ENCODE measurements around the gene VWA1. TPM values are rescaled to one million over a fixed set of nuclear protein-coding genes. Genes with fewer than 3 reads are reported as not detected.

The VWA1 gene
- total and polyA plus RNA-seq, 4 donors, result 18.3 to 81.3 (median 32.2) TPM

GRCh38 chr1:1393014-1393413, 42.5 kb upstream of the VWA1 start (continued):
- TF ChIP-seq YY1 (IDR thresholded peaks at IDR 0.05), result no peak
- no peak for TF ChIP-seq HNF4G (IDR thresholded peaks at IDR 0.05)

GRCh38 chr1:1393428-1393827, 42.1 kb upstream of the VWA1 start:
- TF ChIP-seq RXRA (IDR thresholded peaks at IDR 0.05), result no peak
- no peak for TF ChIP-seq NR2F2 (IDR thresholded peaks at IDR 0.05)
- no peak for TF ChIP-seq GABPA (IDR thresholded peaks at IDR 0.05 in 1 of 2, conservative IDR thresholded peaks at IDR 0.05 in 1 of 2)
- no peak for TF ChIP-seq SP1 (IDR thresholded peaks at IDR 0.05)
- no peak for TF ChIP-seq TAF1 (conservative IDR thresholded peaks at IDR 0.05)
- TF ChIP-seq, protein P1, sequence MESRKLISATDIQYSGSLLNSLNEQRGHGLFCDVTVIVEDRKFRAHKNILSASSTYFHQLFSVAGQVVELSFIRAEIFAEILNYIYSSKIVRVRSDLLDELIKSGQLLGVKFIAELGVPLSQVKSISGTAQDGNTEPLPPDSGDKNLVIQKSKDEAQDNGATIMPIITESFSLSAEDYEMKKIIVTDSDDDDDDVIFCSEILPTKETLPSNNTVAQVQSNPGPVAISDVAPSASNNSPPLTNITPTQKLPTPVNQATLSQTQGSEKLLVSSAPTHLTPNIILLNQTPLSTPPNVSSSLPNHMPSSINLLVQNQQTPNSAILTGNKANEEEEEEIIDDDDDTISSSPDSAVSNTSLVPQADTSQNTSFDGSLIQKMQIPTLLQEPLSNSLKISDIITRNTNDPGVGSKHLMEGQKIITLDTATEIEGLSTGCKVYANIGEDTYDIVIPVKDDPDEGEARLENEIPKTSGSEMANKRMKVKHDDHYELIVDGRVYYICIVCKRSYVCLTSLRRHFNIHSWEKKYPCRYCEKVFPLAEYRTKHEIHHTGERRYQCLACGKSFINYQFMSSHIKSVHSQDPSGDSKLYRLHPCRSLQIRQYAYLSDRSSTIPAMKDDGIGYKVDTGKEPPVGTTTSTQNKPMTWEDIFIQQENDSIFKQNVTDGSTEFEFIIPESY (IDR thresholded peaks at IDR 0.05), result no peak
- TF ChIP-seq HNF4G (IDR thresholded peaks at IDR 0.05), result no peak
- no peak for TF ChIP-seq CTCF (IDR thresholded peaks at IDR 0.05; ENCODE audit: low read depth, low read length, missing input control)
- TF ChIP-seq FOXA1 (IDR thresholded peaks at IDR 0.05), result no peak
- no peak for TF ChIP-seq JUND (IDR thresholded peaks at IDR 0.05)
- TF ChIP-seq FOXA2 (IDR thresholded peaks at IDR 0.05), result no peak
- no peak for TF ChIP-seq RAD21 (IDR thresholded peaks at IDR 0.05)
- TF ChIP-seq MAX (IDR thresholded peaks at IDR 0.05), result no peak
- no peak for TF ChIP-seq EGR1 (IDR thresholded peaks at IDR 0.05; ENCODE audit: low read depth in 2 of 2)
- no peak for DNase-seq (ENCODE audit: low spot score)
- no peak overlapping the region for H3K4me3 ChIP-seq (ENCODE audit: low read depth in 1 of 3, low read length in 3 of 3)
- peaks cover 32 to 79% (median 63%) of the 10 kb centered on the region in 4 donors for H3K36me3 ChIP-seq (ENCODE audit: control insufficient read depth in 4 of 4, insufficient read depth in 3 of 4, low read depth in 1 of 4, low read length in 3 of 4)
- H3K27ac ChIP-seq (ENCODE audit: low read depth in 1 of 2, low read length in 2 of 2), result no peak overlapping the region
- WGBS, result 94% methylated on average over 11 of the region's 11 CpGs
- no peak overlapping the region for H3K9ac ChIP-seq (ENCODE audit: low read depth in 1 of 2, low read length in 2 of 2)
- H3K27me3 ChIP-seq (ENCODE audit: control insufficient read depth in 4 of 4, insufficient read depth in 4 of 4, low read length in 3 of 4), result no peaks in the 10 kb centered on the region
- H3K9me3 ChIP-seq (ENCODE audit: control insufficient read depth in 4 of 4, low read length in 3 of 4), result no peaks in the 10 kb centered on the region
- peaks cover 2 to 16% (median 13%) of the 10 kb centered on the region in 4 donors for H3K4me1 ChIP-seq (ENCODE audit: control insufficient read depth in 4 of 4, insufficient read depth in 4 of 4, low read length in 3 of 4)

GRCh38 chr1:1394116-1394515, 41.4 kb upstream of the VWA1 start:
- peaks cover 32 to 73% (median 62%) of the 10 kb centered on the region in 4 donors for H3K36me3 ChIP-seq (ENCODE audit: control insufficient read depth in 4 of 4, insufficient read depth in 3 of 4, low read depth in 1 of 4, low read length in 3 of 4)
- no peak for DNase-seq (ENCODE audit: low spot score)
- H3K4me1 ChIP-seq (ENCODE audit: control insufficient read depth in 4 of 4, insufficient read depth in 4 of 4, low read length in 3 of 4), result peaks cover 2 to 16% (median 15%) of the 10 kb centered on the region in 4 donors
- H3K27me3 ChIP-seq (ENCODE audit: control insufficient read depth in 4 of 4, insufficient read depth in 4 of 4, low read length in 3 of 4), result no peaks in the 10 kb centered on the region
- WGBS, result 97% methylated on average over 7 of the region's 7 CpGs
- H3K9ac ChIP-seq (ENCODE audit: low read depth in 1 of 2, low read length in 2 of 2), result no peak overlapping the region
- H3K27ac ChIP-seq (ENCODE audit: low read depth in 1 of 2, low read length in 2 of 2), result no peak overlapping the region
- H3K4me3 ChIP-seq (ENCODE audit: low read depth in 1 of 3, low read length in 3 of 3), result no peak overlapping the region
- no peaks in the 10 kb centered on the region for H3K9me3 ChIP-seq (ENCODE audit: control insufficient read depth in 4 of 4, low read length in 3 of 4)
- no peak for TF ChIP-seq FOXA1 (IDR thresholded peaks at IDR 0.05)
- TF ChIP-seq, protein P1 (IDR thresholded peaks at IDR 0.05), result no peak
- TF ChIP-seq MAX (IDR thresholded peaks at IDR 0.05), result no peak
- no peak for TF ChIP-seq ATF3 (IDR thresholded peaks at IDR 0.05)
- TF ChIP-seq FOXA2 (IDR thresholded peaks at IDR 0.05), result no peak
- TF ChIP-seq, protein P2, sequence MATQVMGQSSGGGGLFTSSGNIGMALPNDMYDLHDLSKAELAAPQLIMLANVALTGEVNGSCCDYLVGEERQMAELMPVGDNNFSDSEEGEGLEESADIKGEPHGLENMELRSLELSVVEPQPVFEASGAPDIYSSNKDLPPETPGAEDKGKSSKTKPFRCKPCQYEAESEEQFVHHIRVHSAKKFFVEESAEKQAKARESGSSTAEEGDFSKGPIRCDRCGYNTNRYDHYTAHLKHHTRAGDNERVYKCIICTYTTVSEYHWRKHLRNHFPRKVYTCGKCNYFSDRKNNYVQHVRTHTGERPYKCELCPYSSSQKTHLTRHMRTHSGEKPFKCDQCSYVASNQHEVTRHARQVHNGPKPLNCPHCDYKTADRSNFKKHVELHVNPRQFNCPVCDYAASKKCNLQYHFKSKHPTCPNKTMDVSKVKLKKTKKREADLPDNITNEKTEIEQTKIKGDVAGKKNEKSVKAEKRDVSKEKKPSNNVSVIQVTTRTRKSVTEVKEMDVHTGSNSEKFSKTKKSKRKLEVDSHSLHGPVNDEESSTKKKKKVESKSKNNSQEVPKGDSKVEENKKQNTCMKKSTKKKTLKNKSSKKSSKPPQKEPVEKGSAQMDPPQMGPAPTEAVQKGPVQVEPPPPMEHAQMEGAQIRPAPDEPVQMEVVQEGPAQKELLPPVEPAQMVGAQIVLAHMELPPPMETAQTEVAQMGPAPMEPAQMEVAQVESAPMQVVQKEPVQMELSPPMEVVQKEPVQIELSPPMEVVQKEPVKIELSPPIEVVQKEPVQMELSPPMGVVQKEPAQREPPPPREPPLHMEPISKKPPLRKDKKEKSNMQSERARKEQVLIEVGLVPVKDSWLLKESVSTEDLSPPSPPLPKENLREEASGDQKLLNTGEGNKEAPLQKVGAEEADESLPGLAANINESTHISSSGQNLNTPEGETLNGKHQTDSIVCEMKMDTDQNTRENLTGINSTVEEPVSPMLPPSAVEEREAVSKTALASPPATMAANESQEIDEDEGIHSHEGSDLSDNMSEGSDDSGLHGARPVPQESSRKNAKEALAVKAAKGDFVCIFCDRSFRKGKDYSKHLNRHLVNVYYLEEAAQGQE (IDR thresholded peaks at IDR 0.05), result no peak
- no peak for TF ChIP-seq HNF4A (conservative IDR thresholded peaks at IDR 0.05)
- TF ChIP-seq RXRA (IDR thresholded peaks at IDR 0.05), result no peak
- TF ChIP-seq SP1 (IDR thresholded peaks at IDR 0.05), result no peak
- TF ChIP-seq CTCF (IDR thresholded peaks at IDR 0.05; ENCODE audit: low read depth, low read length, missing input control), result no peak
- no peak for TF ChIP-seq YY1 (IDR thresholded peaks at IDR 0.05)
- TF ChIP-seq RAD21 (IDR thresholded peaks at IDR 0.05), result no peak

Data from liver (tissue), 9 donors.